B cell (primary cell): ENCODE results near the gene SPACA4.

Experiments
- EZH2 ChIP-seq: IDR thresholded peaks from 2 replicates; pipeline ENCODE4 v1.6.1; 2012; ENCODE audit warnings: borderline replicate concordance, low read depth, mild to moderate bottlenecking, moderate library complexity, low read length; ENCODE audit not compliant: insufficient read depth, poor library complexity, severe bottlenecking
- TF ChIP-seq, protein P1 (sequence below): fragments of 200-600 bp; IDR thresholded peaks from one replicate; pipeline ENCODE4 v1.8.0; 2022; ENCODE audit warnings: antibody characterized with exemption, mild to moderate bottlenecking

DNA sequence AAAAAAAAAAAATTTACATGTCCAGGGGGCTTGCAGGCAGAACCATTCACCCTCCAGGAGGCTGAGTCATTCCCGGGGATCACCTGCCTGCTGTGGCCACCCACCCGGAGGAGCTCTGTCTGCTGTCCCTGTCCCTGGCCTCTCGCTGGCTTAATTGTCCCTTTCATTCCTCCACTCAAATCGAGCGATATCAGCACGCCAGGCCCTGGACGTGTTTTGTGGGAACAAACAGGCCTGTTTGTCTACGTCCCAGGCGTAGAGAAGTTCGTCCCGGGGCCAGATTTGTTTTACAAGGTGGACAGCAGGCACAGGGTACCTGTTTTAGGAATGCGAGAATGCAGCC, 33.4 kb upstream of the SPACA4 start:
- TF ChIP-seq, protein P1, sequence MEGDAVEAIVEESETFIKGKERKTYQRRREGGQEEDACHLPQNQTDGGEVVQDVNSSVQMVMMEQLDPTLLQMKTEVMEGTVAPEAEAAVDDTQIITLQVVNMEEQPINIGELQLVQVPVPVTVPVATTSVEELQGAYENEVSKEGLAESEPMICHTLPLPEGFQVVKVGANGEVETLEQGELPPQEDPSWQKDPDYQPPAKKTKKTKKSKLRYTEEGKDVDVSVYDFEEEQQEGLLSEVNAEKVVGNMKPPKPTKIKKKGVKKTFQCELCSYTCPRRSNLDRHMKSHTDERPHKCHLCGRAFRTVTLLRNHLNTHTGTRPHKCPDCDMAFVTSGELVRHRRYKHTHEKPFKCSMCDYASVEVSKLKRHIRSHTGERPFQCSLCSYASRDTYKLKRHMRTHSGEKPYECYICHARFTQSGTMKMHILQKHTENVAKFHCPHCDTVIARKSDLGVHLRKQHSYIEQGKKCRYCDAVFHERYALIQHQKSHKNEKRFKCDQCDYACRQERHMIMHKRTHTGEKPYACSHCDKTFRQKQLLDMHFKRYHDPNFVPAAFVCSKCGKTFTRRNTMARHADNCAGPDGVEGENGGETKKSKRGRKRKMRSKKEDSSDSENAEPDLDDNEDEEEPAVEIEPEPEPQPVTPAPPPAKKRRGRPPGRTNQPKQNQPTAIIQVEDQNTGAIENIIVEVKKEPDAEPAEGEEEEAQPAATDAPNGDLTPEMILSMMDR: no peak
- TF ChIP-seq EZH2: no peak
